A172 (cell line): ENCODE measurements around the gene PLOD1. TPM values are rescaled to one million over a fixed set of nuclear protein-coding genes. Genes with fewer than 3 reads are reported as not detected.
A peak's percentile ranks its signal among the peaks of the same experiment; 100 is the strongest.
"Not testable (repeated sequence)": the region's sequence is repeated elsewhere in the genome, so short reads cannot be mapped to it uniquely, and the experiment has no call there.

ENCODE experiments used
- DNase-seq: peaks from one replicate; pipeline ENCODE4 v3.0.0-alpha.2; 2015; ENCODE audit warnings: low spot score
- total RNA-seq: library from RNA; depleted of rRNA; stranded (reverse); fragments of >200 nt; shearing (Covaris generic); gene quantifications from 2 replicates; pipeline ENCODE4 v1.2.3, GENCODE V29; 2014

Gene PLOD1
- total RNA-seq, 1 experiment from 2014 or later = 58.0 TPM

- not testable (repeated sequence) for DNase-seq
Measured at GRCh38 chr1:11912482-11913216, 21.9 kb upstream of the PLOD1 start.

- no peak for DNase-seq
Measured at GRCh38 chr1:11913291-11913690, 21.2 kb upstream of the PLOD1 start.

DNA sequence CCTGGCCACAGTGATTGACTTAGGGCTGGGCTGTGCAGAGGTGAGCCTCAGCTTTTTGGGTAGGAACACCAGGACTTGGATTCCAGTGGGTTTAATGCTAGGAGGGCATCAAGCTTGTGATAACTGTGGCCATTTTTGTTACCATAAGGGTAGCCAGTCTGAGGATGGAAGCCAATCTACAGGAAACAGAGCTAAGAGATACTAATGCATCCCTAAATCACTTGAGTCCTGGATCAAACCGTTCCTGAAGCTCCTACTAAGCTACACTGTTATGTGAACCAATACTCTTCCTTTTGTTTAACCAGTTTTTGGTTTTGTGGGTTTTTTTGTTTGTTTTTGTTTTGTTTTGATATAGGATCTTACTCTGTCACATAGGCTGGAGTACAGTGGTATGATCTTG, 20.5 kb upstream of the PLOD1 start:
- DNase-seq = no peak

GRCh38 chr1:11918799-11919519, 15.6 kb upstream of the PLOD1 start:
- DNase-seq = peak; percentile 76

- no peak for DNase-seq
Measured at GRCh38 chr1:11919621-11920020, 14.9 kb upstream of the PLOD1 start.

GRCh38 chr1:11920239-11920903, 14.1 kb upstream of the PLOD1 start:
- no peak for DNase-seq

- DNase-seq = no peak
Measured at GRCh38 chr1:11921022-11921421, 13.5 kb upstream of the PLOD1 start.

DNA sequence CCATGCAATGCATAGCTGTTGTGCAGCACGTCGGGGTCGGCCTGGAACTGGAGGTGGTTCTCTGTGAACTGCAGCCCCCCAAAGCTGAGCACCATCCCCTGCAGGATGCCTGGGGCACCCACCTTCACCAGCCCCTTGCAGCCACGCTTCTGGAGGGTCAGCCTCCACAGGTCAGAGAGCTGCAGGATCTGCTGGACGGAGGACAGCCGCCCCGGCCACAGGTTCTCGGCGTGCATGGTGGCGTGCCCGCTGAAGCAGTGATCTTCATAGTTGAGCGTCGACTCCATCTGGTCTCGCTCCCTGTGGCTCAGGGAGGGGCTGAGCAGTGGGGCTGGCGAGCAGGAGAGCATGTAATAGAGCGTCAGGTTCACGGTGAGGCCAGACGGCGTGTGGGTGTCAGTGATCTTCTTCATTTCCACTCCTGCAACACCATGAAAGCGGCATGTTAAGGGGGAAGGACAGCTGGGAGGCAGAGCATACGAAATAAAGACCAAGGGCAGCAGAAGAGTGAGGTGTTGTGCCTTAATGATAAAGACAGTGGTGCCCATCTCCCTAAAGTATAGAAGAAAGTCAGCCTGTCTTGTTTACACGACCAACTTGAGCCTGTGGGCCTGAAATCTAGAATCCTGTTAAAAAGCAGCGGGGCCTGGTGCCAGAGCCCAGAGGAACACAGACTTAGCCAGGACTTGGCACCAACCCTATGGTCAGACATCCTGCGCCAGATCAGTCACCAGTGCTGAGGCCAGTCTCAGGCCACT, 11.3 kb upstream of the PLOD1 start:
- no peak for DNase-seq

- no peak for DNase-seq
Measured at GRCh38 chr1:11923827-11924113, 10.7 kb upstream of the PLOD1 start.

DNA sequence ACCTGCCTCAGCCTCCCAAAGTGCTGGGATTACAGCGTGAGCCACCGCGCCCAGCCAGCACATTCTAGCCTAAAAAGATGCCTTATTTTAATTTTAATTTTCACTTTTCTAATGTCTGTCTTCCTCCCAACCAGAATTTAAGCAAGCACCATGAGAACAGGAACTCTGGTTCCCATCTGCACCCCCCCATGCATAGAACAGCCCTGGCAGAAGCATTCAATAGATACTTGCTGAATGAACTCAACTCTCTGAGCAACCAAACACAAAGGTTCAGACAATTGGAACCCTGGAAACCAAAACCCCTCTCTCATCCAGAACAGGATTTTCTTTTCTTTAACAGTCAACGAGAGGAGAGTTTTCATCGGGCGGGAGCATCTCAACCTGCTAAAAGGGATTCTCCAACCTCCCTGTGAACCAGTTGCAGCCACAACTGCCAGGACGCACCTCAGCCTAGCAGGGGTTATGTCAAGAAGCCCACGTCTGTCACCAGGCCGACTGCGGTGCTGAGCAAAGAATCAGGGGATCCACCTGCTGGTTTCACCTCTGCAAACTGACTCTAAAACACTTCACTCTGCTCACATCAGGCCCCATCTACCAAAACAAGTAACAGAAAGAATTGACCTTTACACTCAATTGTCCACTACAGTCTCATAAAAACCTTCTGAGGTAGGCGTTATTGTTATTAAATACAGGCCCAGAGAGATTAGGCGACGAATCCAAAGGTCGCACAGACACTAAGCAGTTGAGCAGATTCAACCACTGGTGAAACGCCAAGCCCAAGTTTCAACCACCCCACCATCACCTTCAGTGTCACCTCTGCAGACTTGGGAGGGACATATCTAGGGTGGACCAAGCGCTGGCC, 10.0 kb upstream of the PLOD1 start:
- DNase-seq = no peak

GRCh38 chr1:11925196-11925937, 9.2 kb upstream of the PLOD1 start:
- DNase-seq = not testable (repeated sequence)

GRCh38 chr1:11925938-11926292, 8.6 kb upstream of the PLOD1 start:
- DNase-seq = no peak

DNA sequence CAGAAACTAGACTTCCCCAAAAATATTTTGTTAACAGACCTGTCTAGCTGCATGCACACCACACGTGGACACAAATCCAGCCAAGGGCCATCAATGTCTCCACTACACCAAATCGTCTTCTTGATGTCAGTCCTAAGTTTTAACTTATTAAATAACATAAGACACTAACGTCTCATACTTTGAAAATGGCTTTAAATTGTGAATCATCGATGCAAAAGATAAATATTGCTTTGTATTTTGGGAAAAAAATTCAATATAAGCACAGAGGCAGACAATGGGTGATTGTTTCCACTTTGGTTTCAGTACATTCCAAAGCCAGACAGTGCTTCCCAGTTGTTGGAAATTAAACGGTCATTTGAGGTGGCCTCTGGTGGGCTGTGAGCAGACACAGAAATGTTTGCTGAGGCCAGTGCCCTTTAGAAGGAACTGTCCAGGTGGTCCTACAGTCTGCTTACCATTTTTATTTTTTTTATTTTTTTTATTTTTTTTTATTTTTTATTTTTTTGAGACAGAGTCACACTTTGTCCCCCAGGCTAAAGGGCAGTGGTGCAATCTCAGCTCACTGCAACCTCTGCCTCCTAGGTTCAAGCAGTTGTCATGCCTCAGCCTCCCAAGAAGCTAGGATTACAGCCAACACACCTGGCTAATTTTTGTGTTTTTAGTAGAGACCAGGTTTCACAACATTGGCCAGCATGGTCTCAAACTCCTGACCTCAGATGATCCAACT, 6.5 kb upstream of the PLOD1 start:
- DNase-seq = no peak

GRCh38 chr1:11929849-11930248, 4.7 kb upstream of the PLOD1 start:
- DNase-seq = no peak

GRCh38 chr1:11930571-11931445, 3.7 kb upstream of the PLOD1 start:
- DNase-seq = no peak

DNA sequence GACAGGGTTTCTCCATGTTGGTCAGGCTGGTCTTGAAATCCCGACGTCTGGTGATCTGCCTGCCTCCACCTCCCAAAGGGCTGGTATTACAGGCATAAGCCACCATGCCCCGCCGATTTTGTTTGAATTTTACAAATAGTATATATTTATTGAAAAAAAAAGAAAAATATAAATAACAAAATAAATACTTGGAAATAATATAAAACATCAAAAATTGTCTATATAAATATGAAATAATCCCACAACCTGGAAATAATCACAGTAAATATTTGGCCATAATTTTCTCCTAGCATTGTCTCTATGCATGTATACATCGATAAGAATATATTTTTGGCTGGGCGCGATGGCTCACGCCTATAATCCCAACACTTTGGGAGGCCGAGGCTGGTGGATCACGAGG, 2.7 kb upstream of the PLOD1 start:
- no peak for DNase-seq

DNA sequence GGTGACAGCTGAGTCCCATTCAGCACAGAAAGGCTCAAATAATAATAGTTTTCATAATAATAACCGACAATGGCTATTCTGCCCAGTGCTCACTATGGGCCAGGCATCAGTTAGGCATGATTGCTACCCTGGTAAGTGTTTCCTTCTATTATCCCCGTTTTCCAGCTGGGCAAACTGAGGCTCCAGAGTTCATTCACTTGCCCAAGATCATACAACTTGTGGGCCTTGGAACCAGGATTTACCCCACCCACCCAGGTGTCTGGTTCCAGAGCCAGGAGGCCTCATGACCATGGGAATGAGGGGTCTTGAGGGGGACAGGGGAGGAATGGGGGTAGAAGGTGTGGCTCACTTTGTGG, 518 bp downstream of the PLOD1 start:
- no peak for DNase-seq

DNA sequence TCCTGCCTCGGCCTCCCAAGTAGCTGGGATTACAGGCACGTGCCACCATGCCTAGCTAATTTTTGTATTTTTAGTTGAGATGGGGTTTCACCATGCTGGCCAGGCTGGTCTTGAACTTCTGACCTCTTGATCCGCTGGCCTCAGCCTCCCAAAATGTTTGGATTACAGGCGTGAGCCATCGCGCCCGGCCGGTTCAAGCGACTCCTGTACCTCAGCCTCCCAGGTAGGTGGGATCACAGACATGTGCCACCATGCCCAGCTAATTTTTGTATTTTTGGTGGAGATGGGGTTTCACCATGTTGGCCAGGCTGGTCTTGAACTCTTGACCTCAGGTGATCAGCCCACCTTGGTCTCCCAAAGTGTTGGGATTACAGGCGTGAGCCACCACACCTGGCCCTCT, 1.2 kb downstream of the PLOD1 start:
- not testable (repeated sequence) for DNase-seq
